Measurements from ENCODE around the gene UBXN4. TPM values are rescaled to one million over a fixed set of nuclear protein-coding genes. Genes with fewer than 3 reads are reported as not detected.

UBXN4 gene
- total RNA-seq, 1 donor from 2014 or later, result 131 TPM

DNA sequence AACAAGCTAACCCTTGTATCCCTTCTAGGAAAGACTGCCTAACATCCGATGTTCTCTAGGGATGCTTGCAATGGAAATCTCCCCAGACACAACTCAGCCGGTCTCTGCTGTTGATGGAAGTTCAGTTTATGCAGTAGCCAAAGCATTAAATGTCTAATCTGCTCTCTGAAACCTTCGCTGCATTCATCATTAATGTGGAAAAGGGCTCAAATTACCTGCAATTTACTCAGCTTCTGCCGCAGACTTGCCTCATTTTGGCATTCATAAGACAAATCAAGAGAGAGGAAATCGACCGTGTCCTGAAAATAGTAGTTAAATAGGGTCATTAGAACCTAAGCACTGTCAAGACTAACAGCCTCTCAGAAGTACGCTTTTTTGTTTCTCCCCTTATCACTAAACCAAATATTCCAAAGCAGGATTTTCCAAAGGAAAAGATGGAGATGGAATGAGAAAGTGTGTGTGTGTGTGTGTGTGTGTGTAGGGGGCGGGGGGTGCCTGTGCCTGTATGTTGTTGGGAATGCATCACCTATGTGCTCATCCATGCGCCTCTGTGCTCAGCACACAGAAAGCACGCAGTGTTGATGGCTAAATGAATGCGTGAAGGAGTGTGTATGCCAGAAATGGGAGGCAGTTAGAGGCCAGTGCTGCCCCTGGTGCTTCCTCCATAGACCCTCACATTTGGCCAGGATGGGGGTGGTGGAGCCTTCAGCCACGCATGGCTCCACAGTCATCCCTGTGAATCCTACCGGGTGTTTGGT, 87.9 kb downstream of the UBXN4 start:
- no peaks in the 10 kb centered on the region for H3K27me3 Mint-ChIP-seq (ENCODE audit: low read depth)

DNA sequence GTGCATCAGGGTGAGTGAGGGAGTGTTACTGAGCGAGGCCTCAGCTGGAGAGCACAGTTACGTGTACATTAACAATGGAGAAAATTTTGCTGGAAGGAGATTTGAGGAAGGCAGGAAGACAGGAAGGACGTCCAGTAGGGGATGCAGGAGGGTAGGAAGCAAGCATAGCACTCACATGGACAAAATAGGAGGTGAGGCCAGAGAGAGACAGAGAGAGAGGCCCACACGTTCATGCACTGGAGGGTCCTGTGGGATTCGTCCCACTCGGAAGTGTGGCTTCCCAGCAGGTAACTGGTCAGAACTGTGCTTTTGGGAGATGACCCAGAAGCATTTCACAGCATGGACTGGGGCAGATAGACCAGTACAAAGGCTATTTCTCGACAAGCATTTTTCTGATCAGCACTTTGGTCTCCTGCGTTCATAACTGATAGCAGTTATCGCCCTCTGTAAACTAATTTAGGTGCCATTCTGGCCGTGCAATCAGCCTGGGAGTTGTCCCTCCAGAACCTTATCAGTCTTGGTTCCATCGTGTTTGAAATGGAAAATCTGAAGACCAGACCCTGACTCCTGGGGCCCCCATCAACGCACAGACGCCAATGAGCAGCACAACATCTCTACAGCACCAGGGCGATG, 89.6 kb downstream of the UBXN4 start:
- Mint-ChIP-seq H3K27me3 (ENCODE audit: low read depth) (no peaks in the 10 kb centered on the region), H3K27ac (no peak overlapping the region), H3K4me3 (no peak overlapping the region), H3K4me1 (no peaks in the 10 kb centered on the region), H3K9me3 (no peaks in the 10 kb centered on the region), H3K36me3 (no peaks in the 10 kb centered on the region)
- no peak for DNase-seq (ENCODE audit: low spot score in 2 of 2, unreplicated experiment in 2 of 2)
- TF ChIP-seq, protein P1, sequence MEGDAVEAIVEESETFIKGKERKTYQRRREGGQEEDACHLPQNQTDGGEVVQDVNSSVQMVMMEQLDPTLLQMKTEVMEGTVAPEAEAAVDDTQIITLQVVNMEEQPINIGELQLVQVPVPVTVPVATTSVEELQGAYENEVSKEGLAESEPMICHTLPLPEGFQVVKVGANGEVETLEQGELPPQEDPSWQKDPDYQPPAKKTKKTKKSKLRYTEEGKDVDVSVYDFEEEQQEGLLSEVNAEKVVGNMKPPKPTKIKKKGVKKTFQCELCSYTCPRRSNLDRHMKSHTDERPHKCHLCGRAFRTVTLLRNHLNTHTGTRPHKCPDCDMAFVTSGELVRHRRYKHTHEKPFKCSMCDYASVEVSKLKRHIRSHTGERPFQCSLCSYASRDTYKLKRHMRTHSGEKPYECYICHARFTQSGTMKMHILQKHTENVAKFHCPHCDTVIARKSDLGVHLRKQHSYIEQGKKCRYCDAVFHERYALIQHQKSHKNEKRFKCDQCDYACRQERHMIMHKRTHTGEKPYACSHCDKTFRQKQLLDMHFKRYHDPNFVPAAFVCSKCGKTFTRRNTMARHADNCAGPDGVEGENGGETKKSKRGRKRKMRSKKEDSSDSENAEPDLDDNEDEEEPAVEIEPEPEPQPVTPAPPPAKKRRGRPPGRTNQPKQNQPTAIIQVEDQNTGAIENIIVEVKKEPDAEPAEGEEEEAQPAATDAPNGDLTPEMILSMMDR (IDR thresholded peaks at IDR 0.05; ENCODE audit: unreplicated experiment), result no peak

More for the DNA sequence above, 87.9 kb downstream of the UBXN4 start:
- TF ChIP-seq, protein P1 (IDR thresholded peaks at IDR 0.05; ENCODE audit: unreplicated experiment), result no peak
- no peaks in the 10 kb centered on the region for H3K9me3 Mint-ChIP-seq
- no peak overlapping the region for H3K4me3 Mint-ChIP-seq
- H3K36me3 Mint-ChIP-seq, result no peaks in the 10 kb centered on the region
- DNase-seq (ENCODE audit: low spot score in 2 of 2, unreplicated experiment in 2 of 2), result no peak
- no peaks in the 10 kb centered on the region for H3K4me1 Mint-ChIP-seq
- no peak overlapping the region for H3K27ac Mint-ChIP-seq

DNA sequence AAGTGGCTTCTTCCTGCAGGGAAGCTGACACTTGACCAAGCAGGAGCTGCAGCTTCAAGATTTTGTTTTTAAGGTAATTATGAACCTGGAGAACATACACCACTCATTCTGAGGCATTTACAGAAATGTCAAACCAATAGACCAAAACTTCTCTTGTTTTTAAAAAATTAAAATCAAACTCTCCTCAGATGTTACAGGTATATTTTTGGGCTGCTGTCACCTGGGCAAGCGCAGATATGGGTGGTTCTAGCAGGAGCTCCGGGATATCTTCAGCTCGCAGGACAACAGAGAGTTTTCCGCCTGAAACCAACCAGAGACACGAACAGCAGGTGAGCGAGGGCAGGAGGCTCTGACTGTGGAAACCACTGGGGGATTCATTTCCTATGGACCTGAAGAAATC, 91.2 kb downstream of the UBXN4 start:
- no peaks in the 10 kb centered on the region for H3K9me3 Mint-ChIP-seq
- no peaks in the 10 kb centered on the region for H3K4me1 Mint-ChIP-seq
- no peak for DNase-seq (ENCODE audit: low spot score in 2 of 2, unreplicated experiment in 2 of 2)
- H3K27ac Mint-ChIP-seq, result no peak overlapping the region
- H3K36me3 Mint-ChIP-seq, result no peaks in the 10 kb centered on the region
- H3K4me3 Mint-ChIP-seq, result no peak overlapping the region
- no peaks in the 10 kb centered on the region for H3K27me3 Mint-ChIP-seq (ENCODE audit: low read depth)
- TF ChIP-seq, protein P1 (IDR thresholded peaks at IDR 0.05; ENCODE audit: unreplicated experiment), result no peak

Other genes with a start within 250 kb of the UBXN4 start
- gene ZRANB3, start 210.6 kb upstream of the UBXN4 start, total RNA-seq, result 15.2 to 18.0 TPM (median 16.5 TPM) in 3 replicates
- gene R3HDM1, start 210.4 kb upstream of the UBXN4 start, total RNA-seq, result 40.1 to 48.1 TPM (median 41.7 TPM) in 3 replicates
- gene LCT, start 95.3 kb downstream of the UBXN4 start, total RNA-seq, result 0.05 TPM in 1 of 3 replicates, not detected in the others
- 29.3 to 30.2 TPM (median 29.6 TPM) in 3 replicates for gene MCM6, start 134.6 kb downstream of the UBXN4 start, total RNA-seq
- gene DARS1, start 243.8 kb downstream of the UBXN4 start, total RNA-seq, result 81.8 to 85.7 TPM (median 82.6 TPM) in 3 replicates